Upper lobe of left lung (tissue), 6 donors: ENCODE data around the gene SEPHS2. TPM values are rescaled to one million over a fixed set of nuclear protein-coding genes. Genes with fewer than 3 reads are reported as not detected.

Experiments
- ATAC-seq, 2 donors: fragments of 200-7000 bp; cut with Tn5 transposase; one replicate each; pipeline ENCODE4 v1.9.1; 2022; ENCODE audit warnings: mild to moderate bottlenecking in 2 of 2, moderate library complexity in 2 of 2; ENCODE audit not compliant: low FRiP score in 2 of 2
- DNase-seq, 2 donors: peaks; one replicate each; pipeline ENCODE4 v3.0.0-alpha.2; 2019 to 2020
- H3K27ac ChIP-seq, 4 donors: fragments of 200-600 bp; sonication (generic); one replicate each; pipeline ENCODE4 v1.5.1; 2016 to 2019
- H3K27me3 ChIP-seq, 4 donors: fragments of 200-600 bp; sonication (generic); one replicate each; pipeline ENCODE4 v1.5.1; 2017 to 2019
- H3K36me3 ChIP-seq, 4 donors: fragments of 200-600 bp; sonication (generic); one replicate each; pipeline ENCODE4 v1.5.1; 2016 to 2019
- H3K4me1 ChIP-seq, 4 donors: fragments of 200-600 bp; sonication (generic); one replicate each; pipeline ENCODE4 v1.5.1; 2018 to 2019
- H3K4me3 ChIP-seq, 4 donors: fragments of 200-600 bp; sonication (generic); one replicate each; pipeline ENCODE4 v1.5.1; 2017 to 2019; ENCODE audit warnings: mild to moderate bottlenecking in 2 of 4, moderate library complexity in 1 of 4
- H3K9me3 ChIP-seq, 4 donors: fragments of 200-600 bp; sonication (generic); one replicate each; pipeline ENCODE4 v1.5.1; 2018 to 2019
- CTCF ChIP-seq, 6 experiments: fragments of 450-650 bp in 4 of 6; fragments of 200-600 bp in 2 of 6; sonication (generic) in 2 of 6; IDR thresholded peaks; one replicate each; pipeline ENCODE4 v1.5.1; 2016 to 2019; ENCODE audit warnings: antibody characterized with exemption in 6 of 6
- EP300 ChIP-seq, 4 donors: sonication (generic); formaldehyde crosslinking; IDR thresholded peaks; one replicate each; pipeline ENCODE4 v1.5.1; 2017; ENCODE audit warnings: antibody characterized with exemption in 4 of 4, control low read depth in 2 of 4
- POLR2A ChIP-seq, 4 donors: fragments of 450-650 bp; IDR thresholded peaks; one replicate each; pipeline ENCODE4 v1.5.1; 2016 to 2017; ENCODE audit warnings: antibody characterized with exemption in 4 of 4, mild to moderate bottlenecking in 2 of 4
- POLR2AphosphoS5 ChIP-seq, 2 donors: sonication (generic); formaldehyde crosslinking; IDR thresholded peaks; one replicate each; pipeline ENCODE4 v1.5.1; 2017; ENCODE audit warnings: antibody characterized with exemption in 2 of 2
- WGBS, 2 donors: methylation state at CpG; one replicate each; pipeline ENCODE4 v1.1.5; 2017 to 2018; 5-methylcytosine and 5-hydroxymethylcytosine counted together
- total RNA-seq, 6 donors: library from RNA; depleted of rRNA in 4 of 6; stranded (reverse); fragments of >200 nt in 4 of 6; gene quantifications; one replicate each; pipeline versions ENCODE4 v1.1.0 to v1.2.1, GENCODE V29; 2016 to 2021
- donor health status: DM: no; HTN: no; CAD: no; lungs with moderate emphysema.
- donor health status: DM: no; HTN: yes; CAD: no; lungs with severe emphysema.

Gene SEPHS2
- total RNA-seq, 6 donors from 2014 or later, result 34.7 to 64.0 (median 38.2) TPM

DNA sequence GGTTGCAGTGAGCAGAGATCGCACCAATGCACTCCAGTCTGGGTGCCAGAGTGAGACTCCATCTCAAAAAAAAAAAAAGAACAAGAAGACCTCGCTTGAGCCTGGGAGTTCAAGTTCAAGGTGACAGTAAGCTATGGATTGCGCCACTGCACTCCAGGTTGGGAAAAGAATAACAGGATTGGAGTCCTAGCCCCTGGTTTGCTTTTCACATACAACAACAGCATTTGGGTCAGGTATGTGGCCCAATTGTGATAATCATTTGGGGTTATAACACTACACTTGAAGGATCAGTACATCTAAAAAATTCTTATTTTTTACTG, 3.4 kb upstream of the SEPHS2 start:
- 86 to 95% methylated on average over 3 of the region's 3 CpGs for WGBS, 2 donors
- TF ChIP-seq CTCF (IDR thresholded peaks at IDR 0.05), result no peak
- TF ChIP-seq POLR2AphosphoS5 (IDR thresholded peaks at IDR 0.05), result no peak
- TF ChIP-seq POLR2A (IDR thresholded peaks at IDR 0.05), result no peak
- TF ChIP-seq EP300 (IDR thresholded peaks at IDR 0.05), result no peak
- no peak for DNase-seq
- Histone ChIP-seq H3K27me3 (no peaks in the 10 kb centered on the region), H3K4me3 (no peak overlapping the region), H3K9me3 (no peaks in the 10 kb centered on the region), H3K36me3 (no peaks in the 10 kb centered on the region), H3K4me1 (peaks cover 9 to 20% (median 16%) of the 10 kb centered on the region in 4 donors), H3K27ac (no peak overlapping the region)
- no peak for ATAC-seq

- Histone ChIP-seq H3K4me1 (peaks cover 15 to 28% (median 23%) of the 10 kb centered on the region in 4 donors), H3K4me3 (no peak overlapping the region), H3K9me3 (no peaks in the 10 kb centered on the region), H3K27me3 (no peaks in the 10 kb centered on the region), H3K27ac (no peak overlapping the region), H3K36me3 (peaks cover 0 to 9% (median 0%) of the 10 kb centered on the region in 4 donors)
- no peak for DNase-seq
- no peak for ATAC-seq
- no peak for TF ChIP-seq POLR2A (IDR thresholded peaks at IDR 0.05)
- no peak for TF ChIP-seq POLR2AphosphoS5 (IDR thresholded peaks at IDR 0.05)
- no peak for TF ChIP-seq CTCF (IDR thresholded peaks at IDR 0.05)
- no peak for TF ChIP-seq EP300 (IDR thresholded peaks at IDR 0.05)
- 80 to 85% methylated on average over 12 of the region's 12 CpGs for WGBS, 2 donors
Observed at GRCh38 chr16:30447512-30448226, 2.0 kb upstream of the SEPHS2 start.

- ATAC-seq (no peak), DNase-seq (no peak)
- H3K27ac ChIP-seq, result peak overlapping the region; percentile 92 to 98 (median 96)
- H3K4me3 ChIP-seq, result peak overlapping the region in 3 of 4 donors; percentile 67 to 83 (median 76)
- H3K27me3 ChIP-seq, result no peaks in the 10 kb centered on the region
- H3K36me3 ChIP-seq, result peaks cover 0 to 9% (median 0%) of the 10 kb centered on the region in 4 donors
- H3K9me3 ChIP-seq, result no peaks in the 10 kb centered on the region
- H3K4me1 ChIP-seq, result peaks cover 15 to 28% (median 23%) of the 10 kb centered on the region in 4 donors
- 77 to 79% methylated on average over 10 of the region's 10 CpGs for WGBS, 2 donors
- TF ChIP-seq CTCF (IDR thresholded peaks at IDR 0.05) (no peak), POLR2AphosphoS5 (IDR thresholded peaks at IDR 0.05) (no peak), EP300 (IDR thresholded peaks at IDR 0.05) (no peak), POLR2A (IDR thresholded peaks at IDR 0.05) (no peak)
Observed at GRCh38 chr16:30446203-30446595, 525 bp upstream of the SEPHS2 start.

DNA sequence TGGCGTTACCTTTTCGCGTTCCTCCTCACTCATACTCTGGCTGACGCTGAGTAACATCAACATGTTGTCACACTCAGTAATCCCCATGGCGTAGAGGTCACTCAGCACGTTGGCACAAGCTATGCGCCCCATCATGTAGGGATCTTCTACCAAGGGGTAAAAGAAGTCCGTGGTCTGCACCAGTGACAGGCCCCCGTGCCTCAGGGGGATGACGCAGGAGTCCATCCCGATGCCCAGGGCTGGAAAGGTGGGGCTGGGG, 596 bp downstream of the SEPHS2 start:
- Histone ChIP-seq H3K9me3 (no peaks in the 10 kb centered on the region), H3K27ac (peak overlapping the region; percentile 92 to 98 (median 96)), H3K27me3 (no peaks in the 10 kb centered on the region), H3K4me3 (peak overlapping the region; percentile 67 to 93 (median 80)), H3K36me3 (peaks cover 0 to 9% (median 0%) of the 10 kb centered on the region in 4 donors), H3K4me1 (peaks cover 15 to 28% (median 23%) of the 10 kb centered on the region in 4 donors)
- TF ChIP-seq POLR2A (IDR thresholded peaks at IDR 0.05), result no peak
- TF ChIP-seq EP300 (IDR thresholded peaks at IDR 0.05), result no peak
- no peak for TF ChIP-seq POLR2AphosphoS5 (IDR thresholded peaks at IDR 0.05)
- no peak for TF ChIP-seq CTCF (IDR thresholded peaks at IDR 0.05)
- ATAC-seq, result no peak
- WGBS, 2 donors, result 47 to 55% methylated on average over 6 to 8 of the region's 11 CpGs
- no peak for DNase-seq
